Kidney (tissue), 14 donors: ENCODE data around the gene SRD5A1. TPM values are rescaled to one million over a fixed set of nuclear protein-coding genes. Genes with fewer than 3 reads are reported as not detected.

Experiments
- DNase-seq, 5 donors: peaks; one replicate each; pipeline ENCODE4 v3.0.0-alpha.2; 2013 to 2020
- FAIRE-seq: peaks from 2 replicates; lab custom pipeline; 2012; peaks lifted over from hg19 to GRCh38; lab: Jason Lieb, UNC
- H3K27ac ChIP-seq, 2 donors: one replicate each; pipeline ENCODE4 v1.7.0; 2013; ENCODE audit warnings: low read depth in 2 of 2, low read length in 2 of 2, inconsistent platforms in 1 of 2
- H3K27me3 ChIP-seq: one replicate; pipeline ENCODE4 v1.7.1; 2013; ENCODE audit warnings: low read length, inconsistent platforms; ENCODE audit not compliant: control insufficient read depth, insufficient read depth
- H3K36me3 ChIP-seq, 3 donors: one replicate each; pipeline versions ENCODE4 v1.7.0 to v1.7.1; 2013; ENCODE audit warnings: low read length in 3 of 3, control low read depth in 1 of 3, inconsistent platforms in 1 of 3; ENCODE audit not compliant: insufficient read depth in 3 of 3, control insufficient read depth in 2 of 3
- H3K4me1 ChIP-seq, 3 donors: one replicate each; pipeline versions ENCODE4 v1.7.0 to v1.7.1; 2013; ENCODE audit warnings: low read length in 3 of 3, inconsistent platforms in 1 of 3, low read depth in 1 of 3; ENCODE audit not compliant: control insufficient read depth in 2 of 3, insufficient read depth in 2 of 3
- H3K4me3 ChIP-seq, 3 donors: one replicate each; pipeline versions ENCODE4 v1.7.0 to v1.8.1; 2013; ENCODE audit warnings: low read length in 3 of 3, control low read depth in 1 of 3, inconsistent platforms in 1 of 3
- H3K9ac ChIP-seq, 3 donors: one replicate each; pipeline versions ENCODE4 v1.7.0 to v1.7.1; 2013; ENCODE audit warnings: low read length in 3 of 3, control low read depth in 1 of 3, inconsistent platforms in 1 of 3
- H3K9me3 ChIP-seq, 3 donors: one replicate each; pipeline versions ENCODE4 v1.7.0 to v1.7.1; 2013; ENCODE audit warnings: low read length in 3 of 3, control low read depth in 1 of 3, inconsistent platforms in 1 of 3; ENCODE audit not compliant: control insufficient read depth in 2 of 3, insufficient read depth in 1 of 3
- CTCF ChIP-seq: IDR thresholded peaks from 3 replicates; pipeline ENCODE4 v1.5.1; 2012; ENCODE audit warnings: mild to moderate bottlenecking, moderate library complexity, borderline replicate concordance; ENCODE audit not compliant: insufficient read depth; ENCODE audit errors: extremely low read depth
- intact Hi-C: fragments of 100-400 bp; cut with DNase I; formaldehyde crosslinking; loops from one replicate; pipeline ENCODE4 v1.11.1; 2022
- polyA plus RNA-seq: library from polyadenylated mRNA; stranded (reverse); fragments of 350-450 nt; fragmentation: Illumina TruSeq; extraction: RNeasy Lipid Tissue Mini Kit (QIAGEN cat#74804); gene quantifications from one replicate; pipeline ENCODE4 v1.2.3, GENCODE V29; 2014; ENCODE audit warnings: low read depth, low replicate concordance; ENCODE audit not compliant: insufficient read depth
- total RNA-seq: library from RNA; stranded (reverse); fragmentation: NEBNext Ultra II Directional; extraction: Animal tissue kit (Norgen Biotek cat#: 25700); gene quantifications from one replicate; pipeline ENCODE4 v1.2.1, GENCODE V29; 2021
- donor health status: control.
- donor health status: control.
- donor health status: control.
- donor health status: control.
- donor health status: control.
- donor health status: DM: yes; HTN: yes; CAD: no.
- donor health status: Normal renal cell carcinoma (clear cell type).

SRD5A1 gene
- total and polyA plus RNA-seq, 2 donors from 2014 or later = 6.5 to 13.1 TPM

DNA sequence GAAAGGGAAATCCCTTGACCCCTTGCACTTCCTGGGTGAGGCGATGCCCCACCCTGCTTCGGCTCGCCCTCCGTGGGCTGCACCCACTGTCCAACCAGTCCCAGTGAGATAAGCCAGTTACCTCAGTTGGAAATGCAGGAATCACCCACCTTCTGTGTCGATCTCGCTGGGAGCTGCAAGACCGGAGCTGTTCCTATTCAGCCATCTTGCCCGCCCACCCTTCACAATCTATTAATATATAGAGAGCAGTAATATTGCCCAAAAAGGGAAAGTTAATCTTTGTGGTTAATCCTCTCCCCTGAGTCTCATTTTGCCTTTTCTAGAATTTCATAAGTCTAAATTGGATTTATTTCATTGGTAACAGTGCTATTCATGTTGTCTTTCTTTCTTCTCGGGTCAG lies 16.4 kb downstream of the SRD5A1 start:
- DNase-seq = no peak
- no peak for TF ChIP-seq CTCF
- Histone ChIP-seq H3K9ac (no peak overlapping the region), H3K4me3 (no peak overlapping the region), H3K9me3 (no peaks in the 10 kb centered on the region), H3K36me3 (peaks cover 0 to 3% (median 2%) of the 10 kb centered on the region in 3 donors), H3K27me3 (no peaks in the 10 kb centered on the region), H3K4me1 (no peaks in the 10 kb centered on the region), H3K27ac (no peak overlapping the region)
- intact Hi-C loops = no loop called here
- no peak for FAIRE-seq

GRCh38 chr5:6652025-6652424 lies 18.8 kb downstream of the SRD5A1 start:
- no peak for TF ChIP-seq CTCF
- Histone ChIP-seq H3K4me3 (no peak overlapping the region), H3K27ac (no peak overlapping the region), H3K4me1 (no peaks in the 10 kb centered on the region), H3K9me3 (peaks cover 0 to 12% (median 2%) of the 10 kb centered on the region in 3 donors), H3K36me3 (peaks cover 4 to 10% (median 5%) of the 10 kb centered on the region in 3 donors), H3K9ac (no peak overlapping the region), H3K27me3 (no peaks in the 10 kb centered on the region)
- FAIRE-seq (no peak), DNase-seq (no peak)
- intact Hi-C loops = no loop called here

GRCh38 chr5:6655432-6655831 lies 22.2 kb downstream of the SRD5A1 start:
- no peaks in the 10 kb centered on the region for H3K27me3 ChIP-seq
- no peak overlapping the region for H3K4me3 ChIP-seq
- H3K36me3 ChIP-seq = peaks cover 4 to 10% (median 7%) of the 10 kb centered on the region in 3 donors
- H3K27ac ChIP-seq = no peak overlapping the region
- FAIRE-seq (no peak), DNase-seq (no peak)
- no peak overlapping the region for H3K9ac ChIP-seq
- intact Hi-C loops = no loop called here
- no peak for TF ChIP-seq CTCF
- peaks cover 0 to 17% (median 2%) of the 10 kb centered on the region in 3 donors for H3K9me3 ChIP-seq
- H3K4me1 ChIP-seq = no peaks in the 10 kb centered on the region

DNA sequence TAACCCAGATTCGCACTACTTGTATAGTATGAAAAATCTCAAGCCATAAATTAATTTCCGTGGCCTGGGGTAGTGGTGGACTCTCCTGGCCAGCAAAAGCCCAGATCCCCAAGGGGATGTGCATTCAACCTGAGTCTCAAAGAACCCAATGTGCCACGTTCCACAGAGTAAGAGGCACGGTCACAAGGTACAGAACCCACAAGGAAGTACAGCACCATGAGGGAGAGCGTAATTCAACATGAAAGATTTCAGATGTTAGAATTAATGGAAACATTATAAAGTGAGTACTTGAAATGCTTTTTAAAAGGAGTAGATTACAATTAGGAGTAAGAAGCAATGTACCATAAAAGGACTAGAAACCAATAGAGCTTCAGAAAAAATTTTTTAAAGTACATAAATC lies 23.4 kb downstream of the SRD5A1 start:
- Histone ChIP-seq H3K27me3 (no peaks in the 10 kb centered on the region), H3K9ac (no peak overlapping the region), H3K36me3 (peaks cover 4 to 10% (median 7%) of the 10 kb centered on the region in 3 donors), H3K9me3 (peaks cover 0 to 17% (median 2%) of the 10 kb centered on the region in 3 donors), H3K27ac (no peak overlapping the region), H3K4me3 (no peak overlapping the region), H3K4me1 (no peaks in the 10 kb centered on the region)
- FAIRE-seq (no peak), DNase-seq (no peak)
- intact Hi-C loops = no loop called here
- TF ChIP-seq CTCF = no peak
